Tibial nerve (tissue), 4 donors: ENCODE measurements around the gene PROK1. TPM values are rescaled to one million over a fixed set of nuclear protein-coding genes. Genes with fewer than 3 reads are reported as not detected.

Experiments used
- DNase-seq, 2 donors: peaks; one replicate each; pipeline ENCODE4 v3.0.0-alpha.2; 2019; ENCODE audit warnings: low spot score in 2 of 2
- H3K27ac ChIP-seq, 4 donors: fragments of 200-600 bp; sonication (generic) in 3 of 4; one replicate each; pipeline ENCODE4 v1.5.1; 2017 to 2019; ENCODE audit warnings: mild to moderate bottlenecking in 1 of 4
- H3K27me3 ChIP-seq, 2 donors: fragments of 200-600 bp; sonication (generic) in 1 of 2; one replicate each; pipeline versions ENCODE4 v1.5.1 to v1.6.0; 2017 to 2019
- H3K36me3 ChIP-seq, 3 donors: fragments of 200-600 bp; sonication (generic); one replicate each; pipeline ENCODE4 v1.5.1; 2018 to 2019
- H3K4me1 ChIP-seq, 4 donors: fragments of 200-600 bp; sonication (generic) in 3 of 4; one replicate each; pipeline ENCODE4 v1.5.1; 2017 to 2019
- H3K4me3 ChIP-seq, 4 donors: fragments of 200-600 bp; sonication (generic) in 3 of 4; one replicate each; pipeline ENCODE4 v1.5.1; 2017 to 2019; ENCODE audit warnings: mild to moderate bottlenecking in 1 of 4, moderate library complexity in 1 of 4
- H3K9me3 ChIP-seq, 4 donors: fragments of 200-600 bp; sonication (generic) in 3 of 4; one replicate each; pipeline ENCODE4 v1.5.1; 2017 to 2019
- CTCF ChIP-seq, 5 experiments: fragments of 200-600 bp in 3 of 5; fragments of 450-650 bp in 2 of 5; sonication (generic) in 3 of 5; IDR thresholded peaks; one replicate each; pipeline ENCODE4 v1.5.1; 2016 to 2019; ENCODE audit warnings: antibody characterized with exemption in 5 of 5, mild to moderate bottlenecking in 3 of 5, moderate library complexity in 2 of 5
- EP300 ChIP-seq, 2 donors: sonication (generic); formaldehyde crosslinking; IDR thresholded peaks; one replicate each; pipeline ENCODE4 v1.6.1; 2017; ENCODE audit warnings: antibody characterized with exemption in 2 of 2, mild to moderate bottlenecking in 1 of 2
- POLR2A ChIP-seq, 2 donors: fragments of 450-650 bp; IDR thresholded peaks; one replicate each; pipeline ENCODE4 v1.6.1; 2017; ENCODE audit warnings: antibody characterized with exemption in 2 of 2, mild to moderate bottlenecking in 2 of 2, moderate library complexity in 2 of 2
- WGBS, 2 donors: methylation state at CpG; one replicate each; pipeline ENCODE4 v1.1.5; 2018; 5-methylcytosine and 5-hydroxymethylcytosine counted together
- total RNA-seq, 4 donors: library from RNA; depleted of rRNA; stranded (reverse); fragments of >200 nt; gene quantifications; one replicate each; pipeline ENCODE4 v1.1.0, GENCODE V29; 2016

Gene PROK1
- total RNA-seq, 4 donors from 2014 or later, result 1.2 to 6.9 (median 4.6) TPM; not detected in 1

DNA sequence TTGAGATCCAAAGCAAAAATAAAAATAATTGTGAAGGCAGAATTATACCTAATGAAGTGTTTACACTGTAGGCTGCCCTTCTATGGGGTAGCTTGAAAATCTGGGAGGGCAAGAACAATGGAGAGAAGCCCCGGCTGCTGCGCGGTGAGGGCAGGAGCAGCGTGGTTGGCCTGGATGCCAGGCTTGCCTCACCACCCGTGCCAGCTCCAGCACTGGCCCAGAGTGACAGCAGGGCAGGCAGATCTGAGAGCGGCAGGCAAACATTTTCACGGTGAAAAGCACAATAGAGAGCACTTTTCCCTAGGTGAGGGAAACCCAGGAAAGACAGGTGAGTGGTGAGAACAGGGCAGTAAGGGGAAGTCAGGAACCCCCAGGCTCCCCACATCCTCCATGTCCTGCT, 1.4 kb downstream of the PROK1 start:
- DNase-seq, result no peak
- Histone ChIP-seq H3K9me3 (no peaks in the 10 kb centered on the region), H3K27me3 (peaks cover 0 to 7% of the 10 kb centered on the region in 2 donors), H3K4me3 (no peak overlapping the region), H3K36me3 (no peaks in the 10 kb centered on the region), H3K4me1 (no peaks in the 10 kb centered on the region), H3K27ac (no peak overlapping the region)
- TF ChIP-seq CTCF (IDR thresholded peaks at IDR 0.05), result no peak
- no peak for TF ChIP-seq EP300 (IDR thresholded peaks at IDR 0.05)
- no peak for TF ChIP-seq POLR2A (IDR thresholded peaks at IDR 0.05)
- WGBS, 2 donors, result 48 to 66% methylated on average over 7 of the region's 7 CpGs

GRCh38 chr1:110453829-110454228, 2.9 kb downstream of the PROK1 start:
- 90 to 93% methylated on average over 7 to 8 of the region's 9 CpGs for WGBS, 2 donors
- no peaks in the 10 kb centered on the region for H3K4me1 ChIP-seq
- peaks cover 0 to 4% of the 10 kb centered on the region in 2 donors for H3K27me3 ChIP-seq
- DNase-seq, result no peak
- no peaks in the 10 kb centered on the region for H3K36me3 ChIP-seq
- TF ChIP-seq EP300 (IDR thresholded peaks at IDR 0.05) (no peak), POLR2A (IDR thresholded peaks at IDR 0.05) (no peak), CTCF (IDR thresholded peaks at IDR 0.05) (no peak)
- no peak overlapping the region for H3K4me3 ChIP-seq
- no peaks in the 10 kb centered on the region for H3K9me3 ChIP-seq
- H3K27ac ChIP-seq, result no peak overlapping the region

- Histone ChIP-seq H3K27me3 (no peaks in the 10 kb centered on the region), H3K27ac (no peak overlapping the region), H3K4me1 (no peaks in the 10 kb centered on the region), H3K4me3 (no peak overlapping the region), H3K36me3 (no peaks in the 10 kb centered on the region), H3K9me3 (no peaks in the 10 kb centered on the region)
- no peak for DNase-seq
- TF ChIP-seq POLR2A (IDR thresholded peaks at IDR 0.05) (no peak), EP300 (IDR thresholded peaks at IDR 0.05) (no peak), CTCF (IDR thresholded peaks at IDR 0.05) (no peak)
- 54 to 94% methylated on average over 1 of the region's 1 CpG for WGBS, 2 donors
These were observed 3.4 kb downstream of the PROK1 start for GRCh38 chr1:110454328-110454727.

- no peak overlapping the region for H3K27ac ChIP-seq
- H3K27me3 ChIP-seq, result no peaks in the 10 kb centered on the region
- TF ChIP-seq EP300 (IDR thresholded peaks at IDR 0.05), result no peak
- 57 to 72% methylated on average over 4 to 8 of the region's 8 CpGs for WGBS, 2 donors
- H3K36me3 ChIP-seq, result no peaks in the 10 kb centered on the region
- no peak overlapping the region for H3K4me3 ChIP-seq
- H3K4me1 ChIP-seq, result no peaks in the 10 kb centered on the region
- DNase-seq, result no peak
- no peaks in the 10 kb centered on the region for H3K9me3 ChIP-seq
These were observed 4.2 kb downstream of the PROK1 start for GRCh38 chr1:110455151-110455550.

GRCh38 chr1:110457206-110457605, 6.3 kb downstream of the PROK1 start:
- H3K27ac ChIP-seq, result no peak overlapping the region
- no peak for DNase-seq
- no peaks in the 10 kb centered on the region for H3K9me3 ChIP-seq
- WGBS, 2 donors, result 72 to 78% methylated on average over 5 of the region's 5 CpGs
- H3K27me3 ChIP-seq, result no peaks in the 10 kb centered on the region
- no peaks in the 10 kb centered on the region for H3K4me1 ChIP-seq
- H3K36me3 ChIP-seq, result no peaks in the 10 kb centered on the region
- no peak for TF ChIP-seq POLR2A (IDR thresholded peaks at IDR 0.05)
- no peak for TF ChIP-seq CTCF (IDR thresholded peaks at IDR 0.05)
- TF ChIP-seq EP300 (IDR thresholded peaks at IDR 0.05), result no peak
- no peak overlapping the region for H3K4me3 ChIP-seq
